Measurements from ENCODE around the gene SF1.

DNA sequence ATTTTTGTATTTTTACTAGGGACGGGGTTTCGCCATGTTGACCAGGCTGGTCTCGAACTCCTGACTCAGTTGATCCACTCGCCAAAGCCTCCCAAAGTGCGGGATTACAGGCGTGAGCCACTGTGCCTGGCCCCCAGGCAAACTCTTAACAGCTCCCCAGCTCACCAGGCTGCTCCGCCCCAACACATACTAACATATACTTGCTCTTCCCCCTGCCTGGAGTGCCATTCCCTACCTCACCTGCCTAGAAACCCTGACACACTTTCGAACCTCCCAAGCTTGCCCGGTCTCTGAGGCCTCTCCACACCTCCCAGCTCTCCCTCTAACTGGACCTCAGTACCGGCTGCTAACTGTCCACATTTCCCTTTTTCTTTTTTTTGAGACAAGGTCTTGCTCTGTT lies 16.2 kb upstream of the SF1 start:
- no peak for TF ChIP-seq MAZ (CRISPR knock-in tag; conservative IDR thresholded peaks at IDR 0.05 in 1 of 2, IDR thresholded peaks at IDR 0.05 in 1 of 2)
- TF ChIP-seq, protein P1, sequence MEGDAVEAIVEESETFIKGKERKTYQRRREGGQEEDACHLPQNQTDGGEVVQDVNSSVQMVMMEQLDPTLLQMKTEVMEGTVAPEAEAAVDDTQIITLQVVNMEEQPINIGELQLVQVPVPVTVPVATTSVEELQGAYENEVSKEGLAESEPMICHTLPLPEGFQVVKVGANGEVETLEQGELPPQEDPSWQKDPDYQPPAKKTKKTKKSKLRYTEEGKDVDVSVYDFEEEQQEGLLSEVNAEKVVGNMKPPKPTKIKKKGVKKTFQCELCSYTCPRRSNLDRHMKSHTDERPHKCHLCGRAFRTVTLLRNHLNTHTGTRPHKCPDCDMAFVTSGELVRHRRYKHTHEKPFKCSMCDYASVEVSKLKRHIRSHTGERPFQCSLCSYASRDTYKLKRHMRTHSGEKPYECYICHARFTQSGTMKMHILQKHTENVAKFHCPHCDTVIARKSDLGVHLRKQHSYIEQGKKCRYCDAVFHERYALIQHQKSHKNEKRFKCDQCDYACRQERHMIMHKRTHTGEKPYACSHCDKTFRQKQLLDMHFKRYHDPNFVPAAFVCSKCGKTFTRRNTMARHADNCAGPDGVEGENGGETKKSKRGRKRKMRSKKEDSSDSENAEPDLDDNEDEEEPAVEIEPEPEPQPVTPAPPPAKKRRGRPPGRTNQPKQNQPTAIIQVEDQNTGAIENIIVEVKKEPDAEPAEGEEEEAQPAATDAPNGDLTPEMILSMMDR (IDR thresholded peaks at IDR 0.05 in 2 of 3, conservative IDR thresholded peaks at IDR 0.05 in 1 of 3; ENCODE audit: insufficient read depth in 2 of 3, low read depth in 1 of 3, low read length in 3 of 3): no peak
- no peak for TF ChIP-seq CHD2 (IDR thresholded peaks at IDR 0.05; ENCODE audit: low read depth, low read length)
- TF ChIP-seq KLF1 (tag; IDR thresholded peaks at IDR 0.05): no peak
- no peak for TF ChIP-seq SRF (CRISPR knock-in tag; IDR thresholded peaks at IDR 0.05)
- no peak for TF ChIP-seq ZNF707 (CRISPR knock-in tag; conservative IDR thresholded peaks at IDR 0.05)
- no peak for TF ChIP-seq MYC (IDR thresholded peaks at IDR 0.05; ENCODE audit: low read depth, low read length)
- TF ChIP-seq MYC (CRISPR knock-in tag; IDR thresholded peaks at IDR 0.05; ENCODE audit: borderline replicate concordance, low read depth): no peak
- TF ChIP-seq POLR2AphosphoS2 (IDR thresholded peaks at IDR 0.05; ENCODE audit: low read length): no peak
- no peak for TF ChIP-seq ZFX (CRISPR knock-in tag; IDR thresholded peaks at IDR 0.05)
- TF ChIP-seq CAMTA2 (CRISPR knock-in tag; conservative IDR thresholded peaks at IDR 0.05): no peak
- TF ChIP-seq, protein P2, sequence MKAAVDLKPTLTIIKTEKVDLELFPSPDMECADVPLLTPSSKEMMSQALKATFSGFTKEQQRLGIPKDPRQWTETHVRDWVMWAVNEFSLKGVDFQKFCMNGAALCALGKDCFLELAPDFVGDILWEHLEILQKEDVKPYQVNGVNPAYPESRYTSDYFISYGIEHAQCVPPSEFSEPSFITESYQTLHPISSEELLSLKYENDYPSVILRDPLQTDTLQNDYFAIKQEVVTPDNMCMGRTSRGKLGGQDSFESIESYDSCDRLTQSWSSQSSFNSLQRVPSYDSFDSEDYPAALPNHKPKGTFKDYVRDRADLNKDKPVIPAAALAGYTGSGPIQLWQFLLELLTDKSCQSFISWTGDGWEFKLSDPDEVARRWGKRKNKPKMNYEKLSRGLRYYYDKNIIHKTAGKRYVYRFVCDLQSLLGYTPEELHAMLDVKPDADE (conservative IDR thresholded peaks at IDR 0.05; ENCODE audit: control insufficient read depth, low read depth, low read length): no peak
- TF ChIP-seq, protein P3, sequence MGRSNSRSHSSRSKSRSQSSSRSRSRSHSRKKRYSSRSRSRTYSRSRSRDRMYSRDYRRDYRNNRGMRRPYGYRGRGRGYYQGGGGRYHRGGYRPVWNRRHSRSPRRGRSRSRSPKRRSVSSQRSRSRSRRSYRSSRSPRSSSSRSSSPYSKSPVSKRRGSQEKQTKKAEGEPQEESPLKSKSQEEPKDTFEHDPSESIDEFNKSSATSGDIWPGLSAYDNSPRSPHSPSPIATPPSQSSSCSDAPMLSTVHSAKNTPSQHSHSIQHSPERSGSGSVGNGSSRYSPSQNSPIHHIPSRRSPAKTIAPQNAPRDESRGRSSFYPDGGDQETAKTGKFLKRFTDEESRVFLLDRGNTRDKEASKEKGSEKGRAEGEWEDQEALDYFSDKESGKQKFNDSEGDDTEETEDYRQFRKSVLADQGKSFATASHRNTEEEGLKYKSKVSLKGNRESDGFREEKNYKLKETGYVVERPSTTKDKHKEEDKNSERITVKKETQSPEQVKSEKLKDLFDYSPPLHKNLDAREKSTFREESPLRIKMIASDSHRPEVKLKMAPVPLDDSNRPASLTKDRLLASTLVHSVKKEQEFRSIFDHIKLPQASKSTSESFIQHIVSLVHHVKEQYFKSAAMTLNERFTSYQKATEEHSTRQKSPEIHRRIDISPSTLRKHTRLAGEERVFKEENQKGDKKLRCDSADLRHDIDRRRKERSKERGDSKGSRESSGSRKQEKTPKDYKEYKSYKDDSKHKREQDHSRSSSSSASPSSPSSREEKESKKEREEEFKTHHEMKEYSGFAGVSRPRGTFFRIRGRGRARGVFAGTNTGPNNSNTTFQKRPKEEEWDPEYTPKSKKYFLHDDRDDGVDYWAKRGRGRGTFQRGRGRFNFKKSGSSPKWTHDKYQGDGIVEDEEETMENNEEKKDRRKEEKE (IDR thresholded peaks at IDR 0.05; ENCODE audit: borderline replicate concordance in 1 of 2, control insufficient read depth in 1 of 2, low read depth in 2 of 2, low read length in 1 of 2): no peak
- TF ChIP-seq, protein P4, sequence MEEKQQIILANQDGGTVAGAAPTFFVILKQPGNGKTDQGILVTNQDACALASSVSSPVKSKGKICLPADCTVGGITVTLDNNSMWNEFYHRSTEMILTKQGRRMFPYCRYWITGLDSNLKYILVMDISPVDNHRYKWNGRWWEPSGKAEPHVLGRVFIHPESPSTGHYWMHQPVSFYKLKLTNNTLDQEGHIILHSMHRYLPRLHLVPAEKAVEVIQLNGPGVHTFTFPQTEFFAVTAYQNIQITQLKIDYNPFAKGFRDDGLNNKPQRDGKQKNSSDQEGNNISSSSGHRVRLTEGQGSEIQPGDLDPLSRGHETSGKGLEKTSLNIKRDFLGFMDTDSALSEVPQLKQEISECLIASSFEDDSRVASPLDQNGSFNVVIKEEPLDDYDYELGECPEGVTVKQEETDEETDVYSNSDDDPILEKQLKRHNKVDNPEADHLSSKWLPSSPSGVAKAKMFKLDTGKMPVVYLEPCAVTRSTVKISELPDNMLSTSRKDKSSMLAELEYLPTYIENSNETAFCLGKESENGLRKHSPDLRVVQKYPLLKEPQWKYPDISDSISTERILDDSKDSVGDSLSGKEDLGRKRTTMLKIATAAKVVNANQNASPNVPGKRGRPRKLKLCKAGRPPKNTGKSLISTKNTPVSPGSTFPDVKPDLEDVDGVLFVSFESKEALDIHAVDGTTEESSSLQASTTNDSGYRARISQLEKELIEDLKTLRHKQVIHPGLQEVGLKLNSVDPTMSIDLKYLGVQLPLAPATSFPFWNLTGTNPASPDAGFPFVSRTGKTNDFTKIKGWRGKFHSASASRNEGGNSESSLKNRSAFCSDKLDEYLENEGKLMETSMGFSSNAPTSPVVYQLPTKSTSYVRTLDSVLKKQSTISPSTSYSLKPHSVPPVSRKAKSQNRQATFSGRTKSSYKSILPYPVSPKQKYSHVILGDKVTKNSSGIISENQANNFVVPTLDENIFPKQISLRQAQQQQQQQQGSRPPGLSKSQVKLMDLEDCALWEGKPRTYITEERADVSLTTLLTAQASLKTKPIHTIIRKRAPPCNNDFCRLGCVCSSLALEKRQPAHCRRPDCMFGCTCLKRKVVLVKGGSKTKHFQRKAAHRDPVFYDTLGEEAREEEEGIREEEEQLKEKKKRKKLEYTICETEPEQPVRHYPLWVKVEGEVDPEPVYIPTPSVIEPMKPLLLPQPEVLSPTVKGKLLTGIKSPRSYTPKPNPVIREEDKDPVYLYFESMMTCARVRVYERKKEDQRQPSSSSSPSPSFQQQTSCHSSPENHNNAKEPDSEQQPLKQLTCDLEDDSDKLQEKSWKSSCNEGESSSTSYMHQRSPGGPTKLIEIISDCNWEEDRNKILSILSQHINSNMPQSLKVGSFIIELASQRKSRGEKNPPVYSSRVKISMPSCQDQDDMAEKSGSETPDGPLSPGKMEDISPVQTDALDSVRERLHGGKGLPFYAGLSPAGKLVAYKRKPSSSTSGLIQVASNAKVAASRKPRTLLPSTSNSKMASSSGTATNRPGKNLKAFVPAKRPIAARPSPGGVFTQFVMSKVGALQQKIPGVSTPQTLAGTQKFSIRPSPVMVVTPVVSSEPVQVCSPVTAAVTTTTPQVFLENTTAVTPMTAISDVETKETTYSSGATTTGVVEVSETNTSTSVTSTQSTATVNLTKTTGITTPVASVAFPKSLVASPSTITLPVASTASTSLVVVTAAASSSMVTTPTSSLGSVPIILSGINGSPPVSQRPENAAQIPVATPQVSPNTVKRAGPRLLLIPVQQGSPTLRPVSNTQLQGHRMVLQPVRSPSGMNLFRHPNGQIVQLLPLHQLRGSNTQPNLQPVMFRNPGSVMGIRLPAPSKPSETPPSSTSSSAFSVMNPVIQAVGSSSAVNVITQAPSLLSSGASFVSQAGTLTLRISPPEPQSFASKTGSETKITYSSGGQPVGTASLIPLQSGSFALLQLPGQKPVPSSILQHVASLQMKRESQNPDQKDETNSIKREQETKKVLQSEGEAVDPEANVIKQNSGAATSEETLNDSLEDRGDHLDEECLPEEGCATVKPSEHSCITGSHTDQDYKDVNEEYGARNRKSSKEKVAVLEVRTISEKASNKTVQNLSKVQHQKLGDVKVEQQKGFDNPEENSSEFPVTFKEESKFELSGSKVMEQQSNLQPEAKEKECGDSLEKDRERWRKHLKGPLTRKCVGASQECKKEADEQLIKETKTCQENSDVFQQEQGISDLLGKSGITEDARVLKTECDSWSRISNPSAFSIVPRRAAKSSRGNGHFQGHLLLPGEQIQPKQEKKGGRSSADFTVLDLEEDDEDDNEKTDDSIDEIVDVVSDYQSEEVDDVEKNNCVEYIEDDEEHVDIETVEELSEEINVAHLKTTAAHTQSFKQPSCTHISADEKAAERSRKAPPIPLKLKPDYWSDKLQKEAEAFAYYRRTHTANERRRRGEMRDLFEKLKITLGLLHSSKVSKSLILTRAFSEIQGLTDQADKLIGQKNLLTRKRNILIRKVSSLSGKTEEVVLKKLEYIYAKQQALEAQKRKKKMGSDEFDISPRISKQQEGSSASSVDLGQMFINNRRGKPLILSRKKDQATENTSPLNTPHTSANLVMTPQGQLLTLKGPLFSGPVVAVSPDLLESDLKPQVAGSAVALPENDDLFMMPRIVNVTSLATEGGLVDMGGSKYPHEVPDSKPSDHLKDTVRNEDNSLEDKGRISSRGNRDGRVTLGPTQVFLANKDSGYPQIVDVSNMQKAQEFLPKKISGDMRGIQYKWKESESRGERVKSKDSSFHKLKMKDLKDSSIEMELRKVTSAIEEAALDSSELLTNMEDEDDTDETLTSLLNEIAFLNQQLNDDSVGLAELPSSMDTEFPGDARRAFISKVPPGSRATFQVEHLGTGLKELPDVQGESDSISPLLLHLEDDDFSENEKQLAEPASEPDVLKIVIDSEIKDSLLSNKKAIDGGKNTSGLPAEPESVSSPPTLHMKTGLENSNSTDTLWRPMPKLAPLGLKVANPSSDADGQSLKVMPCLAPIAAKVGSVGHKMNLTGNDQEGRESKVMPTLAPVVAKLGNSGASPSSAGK (IDR thresholded peaks at IDR 0.05): no peak
- TF ChIP-seq TEAD1 (CRISPR knock-in tag; IDR thresholded peaks at IDR 0.05): no peak

Data from K562 (cell line).